C4-2B (cell line): ENCODE measurements around the gene CIC.

Experiments used
- CTCF ChIP-seq: fragments of 450-650 bp; conservative IDR thresholded peaks from 2 replicates; pipeline ENCODE4 v1.5.1; 2017; ENCODE audit warnings: mild to moderate bottlenecking
- ZFX ChIP-seq: fragments of 450-650 bp; IDR thresholded peaks from 2 replicates; pipeline ENCODE4 v1.6.1; 2017

- TF ChIP-seq CTCF (no peak), ZFX (no peak)
These were observed 43.3 kb downstream of the CIC start for GRCh38 chr19:42312370-42312769.
